ENCODE data around the gene L3HYPDH.

Gene L3HYPDH

GRCh38 chr14:59427653-59428580 is 56.3 kb downstream of the L3HYPDH start:
- DNase-seq: peak; percentile 76
- Histone ChIP-seq H3K36me3 (replicated peaks) (no peaks in the 10 kb centered on the region), H3K4me3 (ENCODE audit: low read depth, low read length) (no peak overlapping the region), H3K27me3 (replicated peaks) (no peaks in the 10 kb centered on the region), H3K27ac (peak overlapping the region; percentile 51)
- in situ Hi-C loops (cut with HindIII; ENCODE audit: low pct_ligation_motif_present, low sequenced_read_pairs): no loop called here
- no peak for TF ChIP-seq CTCF (IDR thresholded peaks at IDR 0.05; ENCODE audit: low read depth, low read length, missing control alignments)

- in situ Hi-C loops (cut with HindIII; ENCODE audit: low pct_ligation_motif_present, low sequenced_read_pairs): no loop called here
- Histone ChIP-seq H3K27me3 (replicated peaks) (no peaks in the 10 kb centered on the region), H3K36me3 (replicated peaks) (no peaks in the 10 kb centered on the region), H3K4me3 (ENCODE audit: low read depth, low read length) (no peak overlapping the region), H3K27ac (no peak overlapping the region)
- no peak for DNase-seq
- TF ChIP-seq CTCF (IDR thresholded peaks at IDR 0.05; ENCODE audit: low read depth, low read length, missing control alignments): peak; percentile 40
Measured at GRCh38 chr14:59425322-59425935, 58.8 kb downstream of the L3HYPDH start.

- in situ Hi-C loops (cut with HindIII; ENCODE audit: low pct_ligation_motif_present, low sequenced_read_pairs): no loop called here
- no peak for TF ChIP-seq CTCF (IDR thresholded peaks at IDR 0.05; ENCODE audit: low read depth, low read length, missing control alignments)
- no peak overlapping the region for H3K27ac ChIP-seq
- no peak for DNase-seq
- no peak overlapping the region for H3K4me3 ChIP-seq (ENCODE audit: low read depth, low read length)
- no peaks in the 10 kb centered on the region for H3K27me3 ChIP-seq (replicated peaks)
- H3K36me3 ChIP-seq (replicated peaks): no peaks in the 10 kb centered on the region
Measured at GRCh38 chr14:59424341-59425071, 59.7 kb downstream of the L3HYPDH start.
